ENCODE measurements around the gene TMEM63B.
A peak's percentile ranks its signal among the peaks of the same experiment; 100 is the strongest.

TMEM63B gene

DNA sequence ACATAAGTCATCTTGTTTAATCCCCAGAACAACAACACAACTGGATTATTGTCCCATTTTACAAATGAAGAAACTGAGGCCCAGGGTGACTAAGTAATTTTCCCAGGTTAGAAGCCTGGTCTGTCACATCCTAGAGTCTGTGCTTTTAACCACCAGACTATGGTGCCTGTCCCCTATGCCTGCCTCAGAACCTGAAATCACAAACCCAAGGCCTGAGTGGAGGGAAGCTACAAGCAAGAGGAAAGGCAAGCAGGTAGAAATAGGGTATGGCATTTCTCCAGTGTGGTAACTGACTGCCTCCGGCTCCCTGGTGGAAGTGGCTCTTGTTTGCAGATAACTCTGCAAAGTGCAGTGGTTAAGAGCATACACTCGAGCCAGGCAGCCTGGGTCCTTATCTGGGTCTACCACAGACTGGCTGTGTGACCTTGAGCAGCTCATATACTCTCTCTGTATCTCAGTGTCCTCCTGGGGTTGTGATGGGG, 2.5 kb downstream of the TMEM63B start:
- TF ChIP-seq CTCF (IDR thresholded peaks at IDR 0.05; ENCODE audit: low read length, missing control alignments), result no peak
- H3K4me3 ChIP-seq (replicated peaks; ENCODE audit: low read depth, low read length), result no peak overlapping the region
- no peak for DNase-seq (ENCODE audit: low read depth)

DNA sequence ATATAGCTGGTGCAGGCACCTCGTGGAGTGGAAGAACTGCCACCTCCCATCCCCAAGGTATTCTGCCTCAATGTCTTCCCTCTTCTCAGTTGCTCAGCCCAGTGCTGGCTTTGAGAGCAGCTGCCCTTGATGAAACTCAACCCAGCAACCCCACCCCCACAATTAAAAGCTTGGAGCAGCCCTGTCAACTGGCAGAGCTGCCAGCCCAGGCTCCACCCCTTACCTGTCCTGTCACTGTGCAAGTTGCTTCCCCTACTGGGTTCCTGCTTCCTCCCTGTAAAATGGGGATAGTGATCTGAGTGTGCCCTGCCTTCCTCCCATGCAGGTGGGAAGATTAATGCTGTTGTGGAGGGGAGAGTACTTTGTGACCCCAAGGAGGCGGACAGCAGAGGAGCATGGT, 4.5 kb downstream of the TMEM63B start:
- no peak overlapping the region for H3K4me3 ChIP-seq (replicated peaks; ENCODE audit: low read depth, low read length)
- DNase-seq (ENCODE audit: low read depth), result no peak
- TF ChIP-seq CTCF (IDR thresholded peaks at IDR 0.05; ENCODE audit: low read length, missing control alignments), result no peak

DNA sequence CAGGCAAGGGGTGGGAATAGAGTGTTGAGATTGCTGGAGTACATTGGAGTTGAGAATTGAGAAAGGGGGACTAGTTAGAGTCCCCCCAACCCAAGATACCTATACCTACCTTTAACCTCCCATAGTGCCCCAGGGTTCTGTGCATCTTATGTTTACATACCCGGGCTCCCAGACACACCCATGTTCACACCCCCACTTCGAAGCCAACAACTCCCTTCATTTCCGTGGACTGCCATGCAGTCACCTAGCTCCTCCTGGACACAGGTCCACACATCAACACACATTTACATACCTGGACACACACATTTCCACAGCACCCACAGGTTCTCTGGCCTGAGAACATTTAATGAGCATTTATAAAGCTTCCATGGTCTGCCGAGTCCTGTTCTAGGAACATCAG, 5.1 kb downstream of the TMEM63B start:
- no peak overlapping the region for H3K4me3 ChIP-seq (replicated peaks; ENCODE audit: low read depth, low read length)
- no peak for TF ChIP-seq CTCF (IDR thresholded peaks at IDR 0.05; ENCODE audit: low read length, missing control alignments)

GRCh38 chr6:44133003-44133931, 5.9 kb downstream of the TMEM63B start:
- H3K4me3 ChIP-seq (replicated peaks; ENCODE audit: low read depth, low read length), result no peak overlapping the region
- no peak for TF ChIP-seq CTCF (IDR thresholded peaks at IDR 0.05; ENCODE audit: low read length, missing control alignments)
- peak; percentile 52 for DNase-seq (ENCODE audit: low read depth)

More for the DNA sequence above, 5.1 kb downstream of the TMEM63B start:
- DNase-seq (ENCODE audit: low read depth), result no peak

DNA sequence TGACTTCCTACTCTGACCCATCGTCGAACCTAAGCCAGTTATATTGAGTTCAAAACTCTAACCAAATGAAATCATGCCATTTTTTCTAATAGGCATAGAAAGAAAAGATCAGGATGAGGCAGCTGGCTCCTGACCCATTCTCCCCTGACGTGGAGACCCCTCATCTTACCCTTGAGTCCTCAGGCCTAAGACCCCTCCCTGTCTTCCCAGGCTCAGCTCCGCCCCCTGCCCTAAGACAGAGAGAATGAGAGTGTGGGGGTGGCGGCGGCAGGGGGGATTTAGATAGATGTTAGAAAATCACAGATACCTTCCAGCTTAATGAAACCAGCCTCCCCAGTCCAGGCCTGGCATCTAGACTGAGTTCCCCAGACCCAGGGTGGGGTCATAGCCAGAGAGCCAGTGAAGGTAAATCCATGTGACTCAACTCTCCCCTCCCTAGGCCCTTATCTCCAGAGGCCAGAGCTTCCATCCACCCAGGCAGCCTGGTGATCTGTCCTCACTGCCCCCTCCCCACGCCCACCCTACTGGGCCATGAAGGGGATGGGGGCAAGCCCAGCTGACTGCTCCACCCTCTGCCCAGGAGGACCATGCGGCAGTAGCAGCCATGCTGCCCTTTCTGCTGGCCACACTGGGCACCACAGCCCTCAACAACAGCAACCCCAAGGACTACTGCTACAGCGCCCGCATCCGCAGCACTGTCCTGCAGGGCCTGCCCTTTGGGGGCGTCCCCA, 6.8 kb downstream of the TMEM63B start:
- H3K4me3 ChIP-seq (replicated peaks; ENCODE audit: low read depth, low read length), result no peak overlapping the region
- DNase-seq (ENCODE audit: low read depth), result no peak
- TF ChIP-seq CTCF (IDR thresholded peaks at IDR 0.05; ENCODE audit: low read length, missing control alignments), result no peak

GRCh38 chr6:44135173-44135758, 7.9 kb downstream of the TMEM63B start:
- no peak overlapping the region for H3K4me3 ChIP-seq (replicated peaks; ENCODE audit: low read depth, low read length)
- DNase-seq (ENCODE audit: low read depth), result no peak
- no peak for TF ChIP-seq CTCF (IDR thresholded peaks at IDR 0.05; ENCODE audit: low read length, missing control alignments)
